Activated CD4-positive, alpha-beta memory T cell treated with anti-CD3 and anti-CD28 coated beads for 36 hours (primary cell): ENCODE measurements around the gene BHLHA15. TPM values are rescaled to one million over a fixed set of nuclear protein-coding genes. Genes with fewer than 3 reads are reported as not detected.

ENCODE experiments used
- CTCF ChIA-PET: fragments of 350-600 bp; sonication (Branson Sonifier 250); formaldehyde crosslinking; loops from one replicate; lab custom pipeline; 2021; ENCODE audit warnings: antibody characterized with exemption, inconsistent platforms; lab: Charles Lee
- POLR2A ChIA-PET: fragments of 350-600 bp; sonication (Branson Sonifier 250); formaldehyde crosslinking; loops from one replicate; lab custom pipeline; 2021; ENCODE audit warnings: antibody characterized with exemption; lab: Charles Lee
- DNase-seq: peaks from one replicate; pipeline ENCODE4 v3.0.0-alpha.2; 2020
- H3K27ac Mint-ChIP-seq: one replicate; pipeline ENCODE4 v1.8.0; 2021; ENCODE audit warnings: mixed read lengths
- H3K27me3 Mint-ChIP-seq: one replicate; pipeline ENCODE4 v1.8.0; 2021; ENCODE audit warnings: mixed read lengths
- H3K36me3 Mint-ChIP-seq: one replicate; pipeline ENCODE4 v1.8.0; 2021; ENCODE audit warnings: mixed read lengths
- H3K4me1 Mint-ChIP-seq: one replicate; pipeline ENCODE4 v1.8.0; 2021; ENCODE audit warnings: low read depth, mixed read lengths
- H3K4me3 Mint-ChIP-seq: one replicate; pipeline ENCODE4 v1.8.0; 2021; ENCODE audit warnings: mild to moderate bottlenecking, mixed read lengths
- H3K9me3 Mint-ChIP-seq: one replicate; pipeline ENCODE4 v1.8.0; 2021; ENCODE audit warnings: mixed read lengths
- intact Hi-C: fragments of 100-400 bp; cut with micrococcal nuclease; formaldehyde crosslinking; loops from one replicate; pipeline ENCODE4 v1.15.1; 2023
- total RNA-seq, 2 experiments: library from RNA; stranded (reverse); gene quantifications; one replicate each; pipeline ENCODE4 v1.2.3, GENCODE V29; 2021

The BHLHA15 gene
- total RNA-seq, 2 experiments from 2014 or later: 0.67 TPM; not detected in 1

- Mint-ChIP-seq H3K4me1 (peaks cover 4% of the 10 kb centered on the region), H3K27me3 (no peaks in the 10 kb centered on the region), H3K27ac (no peak overlapping the region), H3K9me3 (no peaks in the 10 kb centered on the region), H3K36me3 (peaks cover 19% of the 10 kb centered on the region), H3K4me3 (no peak overlapping the region)
- intact Hi-C loops: no loop called here
- no peak for DNase-seq
- CTCF ChIA-PET: no interaction called here
- POLR2A ChIA-PET: no interaction called here
Measured at GRCh38 chr7:98223898-98224700, 12.9 kb downstream of the BHLHA15 start.

GRCh38 chr7:98224701-98225181 is 13.5 kb downstream of the BHLHA15 start:
- Mint-ChIP-seq H3K27ac (no peak overlapping the region), H3K4me1 (no peaks in the 10 kb centered on the region), H3K9me3 (no peaks in the 10 kb centered on the region), H3K36me3 (peaks cover 17% of the 10 kb centered on the region), H3K4me3 (no peak overlapping the region), H3K27me3 (no peaks in the 10 kb centered on the region)
- ChIA-PET POLR2A (no interaction called here), CTCF (no interaction called here)
- DNase-seq: no peak
- intact Hi-C loops: no loop called here

GRCh38 chr7:98225913-98226614 is 14.8 kb downstream of the BHLHA15 start:
- H3K4me1 Mint-ChIP-seq: no peaks in the 10 kb centered on the region
- no peak overlapping the region for H3K4me3 Mint-ChIP-seq
- POLR2A ChIA-PET: no interaction called here
- H3K27ac Mint-ChIP-seq: no peak overlapping the region
- DNase-seq: no peak
- intact Hi-C loops: no loop called here
- CTCF ChIA-PET: no interaction called here
- no peaks in the 10 kb centered on the region for H3K27me3 Mint-ChIP-seq
- peaks cover 17% of the 10 kb centered on the region for H3K36me3 Mint-ChIP-seq
- no peaks in the 10 kb centered on the region for H3K9me3 Mint-ChIP-seq

- H3K4me3 Mint-ChIP-seq: no peak overlapping the region
- DNase-seq: no peak
- CTCF ChIA-PET: no interaction called here
- peaks cover 15% of the 10 kb centered on the region for H3K36me3 Mint-ChIP-seq
- no peaks in the 10 kb centered on the region for H3K4me1 Mint-ChIP-seq
- intact Hi-C loops: no loop called here
- H3K9me3 Mint-ChIP-seq: no peaks in the 10 kb centered on the region
- H3K27me3 Mint-ChIP-seq: no peaks in the 10 kb centered on the region
- no peak overlapping the region for H3K27ac Mint-ChIP-seq
- POLR2A ChIA-PET: no interaction called here
Measured at GRCh38 chr7:98227939-98228338, 16.7 kb downstream of the BHLHA15 start.

GRCh38 chr7:98228801-98229200 is 17.6 kb downstream of the BHLHA15 start:
- Mint-ChIP-seq H3K4me1 (no peaks in the 10 kb centered on the region), H3K9me3 (no peaks in the 10 kb centered on the region), H3K27me3 (no peaks in the 10 kb centered on the region), H3K4me3 (no peak overlapping the region), H3K36me3 (peaks cover 12% of the 10 kb centered on the region), H3K27ac (no peak overlapping the region)
- intact Hi-C loops: no loop called here
- no peak for DNase-seq
- POLR2A ChIA-PET: no interaction called here
- CTCF ChIA-PET: no interaction called here

- Mint-ChIP-seq H3K4me3 (no peak overlapping the region), H3K27me3 (no peaks in the 10 kb centered on the region), H3K4me1 (no peaks in the 10 kb centered on the region), H3K36me3 (peaks cover 12% of the 10 kb centered on the region), H3K27ac (no peak overlapping the region), H3K9me3 (no peaks in the 10 kb centered on the region)
- ChIA-PET POLR2A (no interaction called here), CTCF (no interaction called here)
- intact Hi-C loops: no loop called here
- DNase-seq: no peak
Measured at GRCh38 chr7:98229441-98229840, 18.2 kb downstream of the BHLHA15 start.

- H3K9me3 Mint-ChIP-seq: no peaks in the 10 kb centered on the region
- H3K36me3 Mint-ChIP-seq: peaks cover 14% of the 10 kb centered on the region
- H3K27ac Mint-ChIP-seq: no peak overlapping the region
- no peaks in the 10 kb centered on the region for H3K4me1 Mint-ChIP-seq
- DNase-seq: no peak
- ChIA-PET POLR2A (no interaction called here), CTCF (no interaction called here)
- intact Hi-C loops: no loop called here
- no peak overlapping the region for H3K4me3 Mint-ChIP-seq
- no peaks in the 10 kb centered on the region for H3K27me3 Mint-ChIP-seq
Measured at GRCh38 chr7:98229991-98230745, 18.9 kb downstream of the BHLHA15 start.

GRCh38 chr7:98230746-98231471 is 19.7 kb downstream of the BHLHA15 start:
- CTCF ChIA-PET: no interaction called here
- H3K4me1 Mint-ChIP-seq: no peaks in the 10 kb centered on the region
- H3K9me3 Mint-ChIP-seq: no peaks in the 10 kb centered on the region
- no peak overlapping the region for H3K4me3 Mint-ChIP-seq
- DNase-seq: no peak
- no peak overlapping the region for H3K27ac Mint-ChIP-seq
- H3K36me3 Mint-ChIP-seq: peaks cover 14% of the 10 kb centered on the region
- POLR2A ChIA-PET: no interaction called here
- H3K27me3 Mint-ChIP-seq: no peaks in the 10 kb centered on the region
- intact Hi-C loops: no loop called here

GRCh38 chr7:98231493-98232262 is 20.4 kb downstream of the BHLHA15 start:
- H3K4me1 Mint-ChIP-seq: no peaks in the 10 kb centered on the region
- DNase-seq: no peak
- no peaks in the 10 kb centered on the region for H3K9me3 Mint-ChIP-seq
- peaks cover 11% of the 10 kb centered on the region for H3K36me3 Mint-ChIP-seq
- H3K27me3 Mint-ChIP-seq: no peaks in the 10 kb centered on the region
- POLR2A ChIA-PET: no interaction called here
- no peak overlapping the region for H3K27ac Mint-ChIP-seq
- H3K4me3 Mint-ChIP-seq: no peak overlapping the region
- intact Hi-C loops: no loop called here
- CTCF ChIA-PET: no interaction called here

- H3K27ac Mint-ChIP-seq: no peak overlapping the region
- no peaks in the 10 kb centered on the region for H3K4me1 Mint-ChIP-seq
- ChIA-PET CTCF (interaction anchor here (0.6 kb wide), 1 partner anchor 79 kb away, joined by 3 read pairs; no protein-coding TSS in a partner anchor), POLR2A (no interaction called here)
- no peak for DNase-seq
- no peak overlapping the region for H3K4me3 Mint-ChIP-seq
- H3K27me3 Mint-ChIP-seq: no peaks in the 10 kb centered on the region
- intact Hi-C loops: no loop called here
- no peaks in the 10 kb centered on the region for H3K9me3 Mint-ChIP-seq
- H3K36me3 Mint-ChIP-seq: peaks cover 11% of the 10 kb centered on the region
Measured at GRCh38 chr7:98232263-98232585, 21.0 kb downstream of the BHLHA15 start.

GRCh38 chr7:98232799-98233198 is 21.6 kb downstream of the BHLHA15 start:
- ChIA-PET POLR2A (no interaction called here), CTCF (interaction anchor here (0.6 kb wide), 1 partner anchor 79 kb away, joined by 3 read pairs; no protein-coding TSS in a partner anchor)
- H3K27me3 Mint-ChIP-seq: no peaks in the 10 kb centered on the region
- peaks cover 10% of the 10 kb centered on the region for H3K36me3 Mint-ChIP-seq
- intact Hi-C loops: no loop called here
- H3K4me3 Mint-ChIP-seq: no peak overlapping the region
- H3K27ac Mint-ChIP-seq: no peak overlapping the region
- no peaks in the 10 kb centered on the region for H3K4me1 Mint-ChIP-seq
- H3K9me3 Mint-ChIP-seq: no peaks in the 10 kb centered on the region
- DNase-seq: no peak
